Large intestine (tissue), 3 donors: ENCODE results near the gene PDC. TPM values are rescaled to one million over a fixed set of nuclear protein-coding genes. Genes with fewer than 3 reads are reported as not detected.
"Not testable (repeated sequence)": the region's sequence is repeated elsewhere in the genome, so short reads cannot be mapped to it uniquely, and the experiment has no call there.

Experiments
- DNase-seq, 2 donors: peaks; one replicate each; pipeline versions ENCODE4 v3.0.0 to v3.0.0-alpha.2; 2013
- H3K27ac ChIP-seq: one replicate; pipeline ENCODE4 v1.5.1; 2013; ENCODE audit warnings: low read length
- H3K27me3 ChIP-seq: 2 replicates; pipeline ENCODE4 v1.6.1; 2013; ENCODE audit warnings: low read length; ENCODE audit not compliant: control insufficient read depth, insufficient read depth
- H3K36me3 ChIP-seq: 2 replicates; pipeline ENCODE4 v1.6.1; 2013; ENCODE audit warnings: low read length; ENCODE audit not compliant: control insufficient read depth, insufficient read depth
- H3K4me1 ChIP-seq: one replicate; pipeline ENCODE4 v1.6.1; 2013; ENCODE audit warnings: low read length; ENCODE audit not compliant: control insufficient read depth, insufficient read depth
- H3K4me3 ChIP-seq: one replicate; pipeline ENCODE4 v1.5.1; 2013; ENCODE audit warnings: low read length
- H3K9me3 ChIP-seq: one replicate; pipeline ENCODE4 v1.6.1; 2013; ENCODE audit warnings: mild to moderate bottlenecking, low read depth, low read length, moderate library complexity; ENCODE audit not compliant: control insufficient read depth
- WGBS: methylation state at CpG from one replicate; pipeline ENCODE4 v1.1.5; 2013; ENCODE audit warnings: low lambda C conversion rate; ENCODE audit not compliant: insufficient coverage; 5-methylcytosine and 5-hydroxymethylcytosine counted together
- polyA plus RNA-seq: library from polyadenylated mRNA; unstranded; fragments of 120-200 nt; gene quantifications from one replicate; pipeline ENCODE4 v1.2.1, GENCODE V29; 2013

PDC gene
- polyA plus RNA-seq, 1 donor: 0.25 TPM

DNA sequence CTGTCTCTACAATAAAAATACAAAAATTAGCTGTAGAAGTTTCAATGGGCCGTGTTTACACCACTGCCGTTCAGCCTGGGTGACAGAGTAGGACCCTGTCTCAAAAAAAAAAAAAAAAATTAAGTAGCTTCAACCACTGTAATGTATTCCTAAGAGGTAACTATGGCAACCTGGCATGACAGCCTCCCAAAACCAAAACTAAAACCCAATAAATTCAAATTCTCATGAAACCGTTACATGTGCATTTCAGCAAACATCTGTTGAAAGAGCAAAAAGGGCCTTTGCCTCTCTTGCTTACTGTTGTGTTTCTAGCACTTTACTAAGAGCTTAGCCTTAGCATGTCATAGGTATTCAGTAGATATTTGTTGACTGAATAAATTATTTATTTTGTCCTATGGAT lies 51.8 kb downstream of the PDC start:
- no peak for DNase-seq
- Histone ChIP-seq H3K27me3 (no peaks in the 10 kb centered on the region), H3K36me3 (peaks cover 21% of the 10 kb centered on the region), H3K4me3 (no peak overlapping the region), H3K9me3 (no peaks in the 10 kb centered on the region), H3K27ac (no peak overlapping the region), H3K4me1 (no peaks in the 10 kb centered on the region)
- WGBS: no CpG with 5 or more reads among the region's 3 CpGs

DNA sequence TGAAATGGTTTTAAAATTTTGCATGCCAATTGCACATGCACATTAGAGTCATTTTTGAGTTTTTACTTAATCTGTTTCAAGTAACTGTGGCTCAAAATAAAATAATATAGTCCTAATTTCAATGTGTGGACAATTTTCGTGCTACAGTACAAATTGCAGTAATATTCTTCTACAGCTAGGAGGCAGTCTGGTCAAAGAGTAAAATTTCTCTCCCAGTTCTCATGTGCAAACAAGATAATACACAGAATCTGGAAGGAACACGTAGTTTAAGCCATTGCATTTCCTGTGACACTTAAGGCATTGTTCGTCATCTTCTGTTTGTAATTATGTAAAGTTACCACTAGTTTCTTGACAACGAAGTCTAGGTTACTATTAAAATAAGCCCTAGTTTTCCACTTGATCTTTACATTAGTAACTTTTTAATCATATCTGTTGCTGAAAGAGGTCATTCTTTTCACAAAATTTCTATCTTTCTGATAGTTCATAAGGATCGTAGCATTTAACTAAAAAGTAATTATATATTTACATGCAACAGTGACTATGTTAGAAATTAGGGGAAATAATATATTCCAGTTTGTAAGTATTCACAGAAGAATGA lies 56.4 kb downstream of the PDC start:
- no peaks in the 10 kb centered on the region for H3K4me1 ChIP-seq
- peak; percentile 9 to 24 for DNase-seq

DNA sequence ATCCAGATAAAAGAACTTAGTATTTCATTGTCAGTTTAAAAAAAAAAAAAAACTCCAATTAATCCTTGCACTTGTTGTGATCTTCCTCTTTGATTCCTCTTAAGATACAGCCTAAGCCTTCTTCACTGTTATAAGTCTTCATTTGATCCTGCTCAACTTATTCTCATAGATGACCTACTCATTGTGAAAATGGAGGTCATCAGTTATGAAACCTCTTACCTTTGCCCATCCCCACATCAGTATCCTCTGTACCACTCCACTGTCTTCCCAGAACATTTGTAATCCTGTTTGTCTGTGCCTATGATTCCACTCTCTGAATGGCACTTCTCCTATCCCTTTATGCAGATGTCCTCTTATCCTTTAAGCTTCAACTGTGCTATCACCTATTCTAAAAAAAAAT lies 57.3 kb downstream of the PDC start:
- Histone ChIP-seq H3K36me3 (peaks cover 23% of the 10 kb centered on the region), H3K9me3 (no peaks in the 10 kb centered on the region), H3K4me3 (no peak overlapping the region), H3K27ac (no peak overlapping the region), H3K27me3 (no peaks in the 10 kb centered on the region), H3K4me1 (no peaks in the 10 kb centered on the region)
- DNase-seq: no peak

More for the DNA sequence above, 56.4 kb downstream of the PDC start:
- Histone ChIP-seq H3K9me3 (no peaks in the 10 kb centered on the region), H3K27ac (no peak overlapping the region), H3K27me3 (no peaks in the 10 kb centered on the region), H3K36me3 (peaks cover 23% of the 10 kb centered on the region), H3K4me3 (no peak overlapping the region)
- WGBS: 50% methylated on average over 2 of the region's 5 CpGs

DNA sequence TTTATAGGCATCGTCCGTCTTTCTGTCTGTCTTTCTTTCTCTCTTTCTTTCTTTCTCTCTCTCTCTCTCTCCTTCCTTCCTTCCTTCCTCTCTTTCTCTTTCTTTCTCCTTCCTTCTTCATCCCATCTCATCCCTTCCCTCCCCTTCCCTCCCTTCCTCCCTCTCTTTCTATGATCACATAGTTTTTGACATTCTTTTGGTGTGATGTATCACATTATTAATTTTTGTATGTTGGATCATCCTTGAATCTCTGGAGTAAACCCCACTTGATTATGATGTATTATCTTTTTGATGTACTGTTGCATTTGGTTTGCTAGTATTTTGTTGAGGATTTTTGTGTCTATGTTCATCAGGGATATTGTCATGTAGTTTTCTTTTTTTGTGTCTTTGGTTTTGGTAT lies 59.5 kb downstream of the PDC start:
- not testable (repeated sequence) for H3K27me3 ChIP-seq, H3K4me3 ChIP-seq, DNase-seq, H3K9me3 ChIP-seq, H3K4me1 ChIP-seq, H3K27ac ChIP-seq
- WGBS: 88% methylated on average over 2 of the region's 2 CpGs
- peaks cover 27% of the 10 kb centered on the region for H3K36me3 ChIP-seq

Other genes with a start within 250 kb of the PDC start
- 0.55 TPM for gene PRG4, start 164.8 kb downstream of the PDC start, polyA plus RNA-seq
- gene TPR, start 85.9 kb downstream of the PDC start, polyA plus RNA-seq: 61.0 TPM
- gene ODR4, start 85.3 kb downstream of the PDC start, polyA plus RNA-seq: 26.4 TPM
- 12.3 TPM for gene PTGS2, start 219.3 kb upstream of the PDC start, polyA plus RNA-seq